ENCODE data around the gene MGAT5. TPM values are rescaled to one million over a fixed set of nuclear protein-coding genes. Genes with fewer than 3 reads are reported as not detected.

MGAT5 gene
- total RNA-seq, 1 donor from 2014 or later = 30.0 TPM

- DNase-seq (ENCODE audit: low spot score) = no peak
- Mint-ChIP-seq H3K4me3 (ENCODE audit: unreplicated experiment) (no peak overlapping the region), H3K27me3 (ENCODE audit: low read depth) (peaks cover 10% of the 10 kb centered on the region), H3K36me3 (ENCODE audit: low read depth) (no peaks in the 10 kb centered on the region), H3K9me3 (ENCODE audit: low read depth) (peaks cover 2% of the 10 kb centered on the region), H3K4me1 (ENCODE audit: low read depth) (no peaks in the 10 kb centered on the region), H3K27ac (ENCODE audit: unreplicated experiment) (no peak overlapping the region)
- no peak for TF ChIP-seq CTCF (IDR thresholded peaks at IDR 0.05)
Observed at GRCh38 chr2:134479696-134480330, 225.9 kb downstream of the MGAT5 start.

- no peaks in the 10 kb centered on the region for H3K36me3 Mint-ChIP-seq (ENCODE audit: low read depth)
- no peak overlapping the region for H3K4me3 Mint-ChIP-seq (ENCODE audit: unreplicated experiment)
- no peaks in the 10 kb centered on the region for H3K9me3 Mint-ChIP-seq (ENCODE audit: low read depth)
- peaks cover 6% of the 10 kb centered on the region for H3K27me3 Mint-ChIP-seq (ENCODE audit: low read depth)
- DNase-seq (ENCODE audit: low spot score) = no peak
- H3K4me1 Mint-ChIP-seq (ENCODE audit: low read depth) = no peaks in the 10 kb centered on the region
- no peak overlapping the region for H3K27ac Mint-ChIP-seq (ENCODE audit: unreplicated experiment)
- no peak for TF ChIP-seq CTCF (IDR thresholded peaks at IDR 0.05)
Observed at GRCh38 chr2:134482131-134482723, 228.4 kb downstream of the MGAT5 start.

GRCh38 chr2:134482766-134483340, 229.0 kb downstream of the MGAT5 start:
- H3K9me3 Mint-ChIP-seq (ENCODE audit: low read depth) = no peaks in the 10 kb centered on the region
- no peak overlapping the region for H3K27ac Mint-ChIP-seq (ENCODE audit: unreplicated experiment)
- no peak for TF ChIP-seq CTCF (IDR thresholded peaks at IDR 0.05)
- H3K4me1 Mint-ChIP-seq (ENCODE audit: low read depth) = no peaks in the 10 kb centered on the region
- no peaks in the 10 kb centered on the region for H3K36me3 Mint-ChIP-seq (ENCODE audit: low read depth)
- H3K27me3 Mint-ChIP-seq (ENCODE audit: low read depth) = peaks cover 6% of the 10 kb centered on the region
- H3K4me3 Mint-ChIP-seq (ENCODE audit: unreplicated experiment) = no peak overlapping the region
- DNase-seq (ENCODE audit: low spot score) = no peak

GRCh38 chr2:134489732-134490384, 236.0 kb downstream of the MGAT5 start:
- no peak for DNase-seq (ENCODE audit: low spot score)

More at GRCh38 chr2:134489732-134490384, 236.0 kb downstream of the MGAT5 start:
- Mint-ChIP-seq H3K27me3 (ENCODE audit: low read depth) (peaks cover 24% of the 10 kb centered on the region), H3K27ac (ENCODE audit: unreplicated experiment) (no peak overlapping the region), H3K4me1 (ENCODE audit: low read depth) (no peaks in the 10 kb centered on the region), H3K9me3 (ENCODE audit: low read depth) (no peaks in the 10 kb centered on the region), H3K36me3 (ENCODE audit: low read depth) (no peaks in the 10 kb centered on the region), H3K4me3 (ENCODE audit: unreplicated experiment) (no peak overlapping the region)
- no peak for TF ChIP-seq CTCF (IDR thresholded peaks at IDR 0.05)

Measured in chondrocyte (in vitro differentiated cells).